ENCODE measurements around the gene SRSF11.

- no peak for TF ChIP-seq CTCF (IDR thresholded peaks at IDR 0.05)
- no peak for TF ChIP-seq POLR2A (IDR thresholded peaks at IDR 0.05)
- TF ChIP-seq EP300 (IDR thresholded peaks at IDR 0.05) = no peak
Observed at GRCh38 chr1:70293186-70293843, 72.1 kb downstream of the SRSF11 start.
